Hematopoietic multipotent progenitor cell treated with erythropoietin and hydrocortisone succinate and interleukin-3 and kit ligand, for 4 days (in vitro differentiated cells): ENCODE measurements around the gene MTARC2.
A peak's percentile ranks its signal among the peaks of the same experiment; 100 is the strongest.
"Not testable (repeated sequence)": the region's sequence is repeated elsewhere in the genome, so short reads cannot be mapped to it uniquely, and the experiment has no call there.

Experiments used
- DNase-seq: peaks from one replicate; pipeline ENCODE4 v3.0.0-alpha.2; 2015

The MTARC2 gene

DNA sequence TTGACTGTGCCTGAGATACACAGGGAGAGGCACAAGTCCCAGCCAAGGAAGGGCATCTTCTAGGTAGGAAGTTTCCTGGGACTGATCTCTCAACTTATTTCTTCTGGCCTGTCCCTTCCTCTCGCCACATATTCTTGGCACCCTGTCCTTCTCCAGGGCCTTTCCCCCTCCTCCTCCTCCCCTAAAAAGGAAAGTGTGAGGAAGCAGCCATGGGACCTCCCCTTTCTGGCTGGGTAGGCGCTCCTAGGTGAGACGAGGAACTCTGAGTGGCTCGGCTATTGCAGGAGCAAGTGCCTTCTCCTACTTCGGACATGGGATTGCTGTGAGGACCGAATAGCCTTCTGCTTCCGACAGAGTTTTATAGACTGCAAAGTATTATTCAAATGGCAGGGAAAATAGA is 15.5 kb upstream of the MTARC2 start:
- no peak for DNase-seq

DNA sequence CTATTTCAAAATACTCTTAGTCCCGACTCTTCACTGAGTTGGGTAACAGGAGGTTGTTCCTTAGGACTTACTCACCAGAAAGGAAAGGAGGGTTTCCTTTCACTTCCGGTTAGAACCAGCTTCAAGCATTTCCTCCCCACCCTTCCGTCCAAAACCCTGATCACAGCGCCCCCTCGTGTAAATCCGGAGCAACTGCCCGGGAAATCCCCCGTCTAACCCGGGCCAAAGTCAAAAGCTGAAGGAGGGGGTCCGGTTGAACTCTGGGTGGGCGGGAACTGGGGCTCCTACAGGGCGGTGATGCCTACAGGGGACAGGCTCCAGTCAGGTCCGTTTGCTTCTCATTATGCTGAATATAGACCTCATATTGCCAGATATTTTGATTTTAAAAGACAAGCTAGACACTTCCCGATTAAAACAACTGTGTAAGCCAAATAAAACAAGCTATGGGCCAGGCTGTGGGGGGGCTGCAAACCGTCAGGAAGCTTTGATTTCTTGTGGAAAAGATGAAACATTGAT is 15.0 kb upstream of the MTARC2 start:
- DNase-seq, result peak; percentile 89

DNA sequence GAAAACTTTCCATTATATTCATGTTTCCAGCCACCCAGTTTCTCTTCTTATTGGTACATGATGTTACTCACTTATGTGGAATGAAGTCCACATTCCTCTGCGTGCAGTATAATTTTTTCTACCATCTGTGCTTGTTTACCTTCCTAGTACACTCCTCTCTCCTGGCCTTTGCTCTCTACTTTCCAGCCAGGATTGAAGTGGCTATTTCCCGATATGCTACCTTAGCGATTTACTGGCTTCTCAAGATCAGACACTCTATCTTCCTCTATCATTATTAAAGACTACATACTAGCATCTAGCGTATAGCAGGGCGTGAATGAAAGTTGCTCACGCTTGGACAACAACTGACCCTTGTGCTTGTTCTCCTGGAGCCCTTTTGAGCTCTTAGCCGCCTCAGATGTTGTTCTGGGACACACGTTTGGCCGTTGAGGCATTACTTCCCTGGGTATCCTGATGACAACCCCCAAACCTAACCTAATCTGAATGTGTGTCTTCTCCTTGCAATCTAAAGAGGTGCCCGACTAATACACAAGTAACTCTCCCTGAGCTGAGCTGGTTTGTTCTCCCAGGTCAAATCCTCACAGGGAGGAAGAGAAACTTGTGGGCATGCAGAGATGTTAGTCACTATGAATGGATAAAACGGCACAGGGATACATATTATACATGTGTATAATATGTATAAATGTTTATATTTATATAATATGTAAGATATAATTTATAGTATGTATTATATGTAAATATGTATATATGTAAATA is 13.4 kb upstream of the MTARC2 start:
- no peak for DNase-seq

DNA sequence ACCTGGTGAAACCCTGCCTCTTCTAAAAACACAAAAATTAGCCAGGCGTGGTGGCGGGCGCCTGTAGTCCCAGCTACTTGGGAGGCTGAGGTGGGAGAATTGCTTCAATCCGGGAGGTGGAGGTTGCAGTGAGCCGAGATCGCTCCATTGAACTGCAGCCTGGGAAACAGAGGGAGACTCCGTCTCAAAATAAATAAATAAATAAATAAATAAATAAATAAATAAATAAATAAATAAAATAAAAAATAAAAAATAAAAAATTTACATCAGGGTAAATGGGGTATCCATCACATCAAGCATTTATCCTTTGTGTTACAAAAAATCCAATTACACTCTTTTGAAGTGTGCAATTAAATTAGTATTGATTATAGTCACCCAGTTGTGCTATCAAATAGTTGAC is 11.8 kb upstream of the MTARC2 start:
- DNase-seq, result not testable (repeated sequence)

DNA sequence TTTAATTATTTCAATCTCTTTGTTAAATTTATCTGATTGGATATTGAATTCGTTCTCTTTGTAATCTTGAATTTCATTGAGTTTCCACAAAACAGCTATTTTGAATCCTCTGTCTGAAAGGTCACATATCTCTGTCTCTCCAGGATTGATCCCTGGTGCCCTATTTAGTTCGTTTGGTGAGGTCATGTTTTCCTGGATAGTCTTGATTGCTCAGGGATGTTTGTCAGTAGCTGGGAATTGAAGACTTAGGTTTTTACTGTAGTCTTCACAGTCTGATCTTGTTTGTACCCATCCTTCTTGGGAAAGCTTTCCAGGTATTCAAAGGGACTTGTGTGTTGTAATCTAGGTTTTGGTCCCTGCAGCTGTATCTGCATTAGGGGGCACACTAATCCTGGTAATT is 6.8 kb upstream of the MTARC2 start:
- DNase-seq, result no peak

DNA sequence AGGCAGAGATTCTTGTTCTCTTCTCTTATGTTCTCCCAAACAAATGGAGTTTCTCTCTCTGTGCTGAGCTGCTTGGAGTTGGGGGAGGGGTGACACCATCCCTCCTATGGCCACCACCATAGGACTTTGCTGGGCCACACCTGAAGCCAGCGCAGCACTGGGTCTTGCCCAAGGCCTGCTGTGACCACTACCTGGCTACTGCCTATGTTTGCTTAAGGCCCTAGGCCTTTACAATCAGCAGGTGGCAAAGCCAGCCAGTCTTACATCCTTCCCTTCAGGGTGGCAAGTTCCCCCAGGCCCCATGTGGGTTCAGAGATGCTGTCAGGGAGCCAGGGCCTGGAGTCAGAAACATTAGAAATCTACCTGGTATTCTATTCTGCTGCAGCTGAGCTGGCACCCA is 6.3 kb upstream of the MTARC2 start:
- no peak for DNase-seq

DNA sequence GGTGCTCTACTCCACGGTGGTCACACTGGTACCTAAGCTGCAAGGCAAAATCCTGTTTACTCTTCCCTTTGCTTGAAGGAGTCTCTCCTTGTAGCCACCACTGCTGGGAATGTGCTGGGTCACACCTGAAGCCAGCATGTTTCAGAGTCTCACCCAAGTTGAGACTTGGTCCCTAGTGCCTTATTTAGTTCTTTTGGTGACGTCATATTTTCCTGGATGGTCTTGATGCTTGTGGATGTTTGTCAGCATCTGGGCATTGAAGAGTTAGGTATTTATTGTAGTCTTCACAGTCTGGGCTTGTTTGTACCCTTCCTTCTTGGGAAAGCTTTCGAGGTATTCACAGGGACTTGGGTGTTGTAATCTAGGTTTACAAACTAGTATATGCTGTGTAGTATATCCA is 5.6 kb upstream of the MTARC2 start:
- no peak for DNase-seq

DNA sequence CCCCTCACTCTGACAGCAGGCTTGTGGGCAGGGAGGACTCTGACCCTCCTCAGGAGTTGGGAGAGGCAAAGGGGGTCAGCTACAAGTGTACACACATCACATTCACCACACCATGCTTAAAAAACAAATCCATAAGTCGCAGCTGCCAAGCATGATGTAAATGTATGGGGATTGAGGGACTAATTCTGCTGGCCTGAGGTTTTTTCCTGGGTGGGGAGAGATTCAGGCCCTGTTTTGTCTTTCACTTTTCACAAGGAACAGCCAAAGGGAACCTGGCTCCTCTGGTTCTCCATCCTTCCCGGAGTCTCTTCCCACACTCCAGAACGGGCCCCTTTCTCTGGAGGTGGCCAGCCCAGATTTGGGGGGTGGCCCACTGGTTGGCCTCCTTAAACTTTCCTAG is 1.3 kb upstream of the MTARC2 start:
- no peak for DNase-seq

DNA sequence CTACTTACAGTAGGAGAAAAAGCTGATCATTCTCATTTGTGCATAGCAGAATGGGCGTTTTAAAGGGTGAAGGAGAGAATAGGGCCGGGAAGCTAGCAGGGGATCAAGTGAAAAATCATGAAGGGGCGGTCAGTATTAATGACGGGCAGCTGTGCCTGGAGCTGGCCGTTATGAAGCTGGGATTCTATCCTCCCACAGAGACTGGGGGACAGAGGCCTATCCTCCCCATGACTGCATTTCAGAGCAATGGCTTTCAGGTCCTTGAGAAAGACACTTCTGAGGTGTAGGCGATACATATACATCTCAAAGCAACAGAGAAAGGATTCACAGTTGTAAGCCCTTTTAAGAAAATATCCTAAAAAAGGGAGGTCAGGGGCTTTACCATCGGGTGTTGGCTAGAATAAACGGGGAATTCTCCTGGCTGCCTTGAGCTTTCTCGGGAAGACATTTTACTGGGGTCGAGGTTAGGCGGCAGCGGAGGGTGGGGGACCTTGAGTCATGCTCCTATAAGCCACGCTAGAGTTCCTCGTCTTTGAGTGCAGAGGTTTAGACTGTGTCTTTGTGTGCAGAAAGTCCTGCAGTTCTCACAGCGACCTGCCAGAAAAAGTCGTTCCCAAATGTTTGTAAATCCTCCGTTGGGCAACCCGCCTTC is 559 bp upstream of the MTARC2 start:
- no peak for DNase-seq

DNA sequence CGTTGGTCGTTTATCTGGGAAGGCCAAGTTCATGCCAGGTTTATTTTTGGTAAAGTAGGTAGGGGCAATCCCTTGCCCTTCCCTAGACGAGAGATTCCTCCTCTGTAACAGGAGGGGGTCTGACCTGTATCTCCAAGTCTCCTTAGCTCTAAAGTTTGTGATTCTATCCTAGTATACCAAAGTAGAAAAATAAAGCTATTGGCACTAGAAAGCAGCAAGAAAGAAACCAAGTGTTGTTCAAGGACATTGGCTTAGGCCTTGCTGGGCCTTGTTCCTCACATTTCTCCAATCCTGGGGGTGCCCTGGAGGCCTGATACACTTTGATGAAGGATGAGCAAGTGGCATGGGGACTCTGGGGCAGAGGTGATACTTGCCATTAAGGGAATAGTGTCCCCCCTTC is 814 bp downstream of the MTARC2 start:
- no peak for DNase-seq

DNA sequence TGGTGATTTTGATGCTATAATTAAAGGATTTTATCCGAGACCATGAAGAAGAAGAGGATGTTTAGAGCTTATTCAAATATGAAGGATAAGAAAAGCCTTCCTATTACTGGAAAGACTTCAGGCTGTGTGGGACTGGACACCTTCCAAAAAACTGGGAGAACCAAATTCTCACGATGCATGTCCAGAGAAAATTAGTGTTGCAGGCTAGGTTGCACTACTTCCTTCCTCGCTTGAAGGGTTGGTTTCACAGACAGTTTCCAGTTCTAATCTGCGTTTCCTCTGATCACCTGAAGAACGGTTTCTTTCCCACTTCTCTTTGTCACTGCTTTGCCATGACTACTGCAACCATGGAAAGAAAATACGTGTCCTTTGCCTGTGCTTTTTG is 2.0 kb downstream of the MTARC2 start:
- no peak for DNase-seq

DNA sequence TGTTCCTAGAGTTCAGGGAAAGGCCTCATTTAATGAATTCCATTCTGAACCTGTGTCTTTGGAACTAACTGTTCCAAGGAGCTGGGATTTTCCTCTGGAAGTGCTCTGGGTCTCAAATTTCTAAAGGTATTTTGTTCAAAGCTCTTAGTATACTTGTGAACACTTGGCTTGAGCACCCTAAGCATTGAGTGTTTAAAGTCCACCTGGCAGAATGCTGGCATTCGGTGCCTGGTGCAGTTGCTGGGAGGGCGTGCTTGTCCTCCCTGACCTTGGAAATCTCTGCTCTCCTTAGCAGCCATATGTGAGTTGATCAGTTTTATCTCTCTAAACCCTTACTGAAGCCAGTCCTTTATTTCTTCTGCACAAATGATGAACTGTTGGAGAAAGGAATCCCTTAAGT is 3.0 kb downstream of the MTARC2 start:
- DNase-seq, result no peak

DNA sequence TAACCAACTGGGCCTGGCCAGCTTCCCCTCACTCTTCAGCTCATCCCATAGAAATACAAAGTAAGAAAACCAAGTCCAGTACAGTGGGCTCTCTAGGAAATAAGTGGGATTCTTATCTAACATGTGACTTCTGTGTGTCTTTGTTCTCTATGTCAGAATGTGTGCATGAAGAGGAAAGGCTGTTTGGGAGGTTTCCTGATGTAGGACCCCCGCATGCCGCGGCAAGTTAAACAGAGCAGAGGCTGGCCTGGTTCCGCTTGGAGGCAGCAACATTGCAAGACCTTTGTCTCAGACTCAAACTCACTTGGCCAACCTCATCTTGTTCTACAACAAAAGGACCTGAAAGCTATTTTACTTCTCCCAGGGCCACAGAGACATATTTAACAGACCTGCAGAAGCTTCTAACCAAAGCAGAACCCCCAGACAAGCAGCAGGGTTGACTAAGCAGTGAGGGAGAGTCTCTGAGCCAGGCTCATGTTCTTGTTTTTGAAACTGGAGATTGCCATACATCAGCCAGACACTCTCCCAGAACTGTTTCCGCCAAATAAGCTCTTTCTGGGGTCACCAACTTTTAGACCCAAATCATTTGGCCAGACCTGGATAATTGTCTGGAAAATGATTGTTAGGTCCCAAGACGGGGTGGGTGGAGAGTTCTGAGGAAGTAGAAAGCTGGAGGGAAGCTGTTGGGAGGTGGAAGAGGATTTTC is 6.2 kb downstream of the MTARC2 start:
- no peak for DNase-seq

DNA sequence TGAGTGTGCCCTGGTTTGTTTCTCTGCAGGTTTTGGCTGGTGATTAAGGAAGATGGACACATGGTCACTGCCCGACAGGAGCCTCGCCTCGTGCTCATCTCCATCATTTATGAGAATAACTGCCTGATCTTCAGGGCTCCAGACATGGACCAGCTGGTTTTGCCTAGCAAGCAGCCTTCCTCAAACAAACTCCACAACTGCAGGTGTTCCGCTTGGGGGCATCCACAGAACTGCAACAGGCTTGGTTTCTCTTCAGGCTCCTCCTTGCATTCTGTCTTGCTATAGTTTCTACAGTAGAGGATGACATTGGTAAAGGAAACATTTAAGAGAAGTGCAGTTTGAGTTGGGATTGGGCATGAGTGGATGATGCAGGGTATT is 6.8 kb downstream of the MTARC2 start:
- no peak for DNase-seq

DNA sequence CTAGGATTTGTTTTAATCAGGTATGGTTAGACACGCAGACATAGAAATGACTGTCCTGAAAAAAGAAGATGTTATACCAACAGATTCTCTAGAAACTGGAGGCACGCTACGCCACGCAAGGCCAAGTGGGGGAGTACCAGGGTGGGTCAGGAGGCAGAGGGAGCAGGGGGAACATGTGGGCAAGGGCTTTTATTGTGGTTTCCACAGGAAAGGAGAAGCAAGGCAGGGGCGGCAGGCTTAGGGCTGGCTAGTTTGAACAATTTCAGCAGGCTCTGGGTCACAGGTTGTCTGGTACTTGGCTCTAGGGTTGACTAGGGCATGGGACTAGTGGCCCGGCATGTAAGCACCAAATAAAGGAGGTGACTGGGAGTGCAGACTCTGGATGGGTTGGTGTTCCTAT is 7.2 kb downstream of the MTARC2 start:
- DNase-seq, result peak; percentile 59

DNA sequence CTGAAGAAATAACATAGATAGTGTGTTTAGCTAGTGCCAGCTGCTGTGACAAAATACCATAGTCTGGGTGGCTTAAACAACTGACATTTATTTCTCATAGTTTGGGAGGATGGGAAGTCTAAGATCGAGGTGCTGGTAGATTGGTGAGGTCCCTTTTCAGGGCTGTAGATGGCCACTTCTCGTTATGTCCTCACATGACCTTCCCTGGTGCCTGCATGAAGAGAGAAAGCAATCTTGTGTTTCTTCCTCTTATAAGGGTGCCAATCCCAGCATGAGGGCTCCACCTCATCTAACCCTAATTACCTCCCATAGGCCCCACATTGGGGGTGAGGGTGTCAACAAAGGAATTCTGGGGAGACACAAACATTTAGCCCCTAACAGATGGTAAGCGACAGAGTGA is 9.3 kb downstream of the MTARC2 start:
- no peak for DNase-seq

DNA sequence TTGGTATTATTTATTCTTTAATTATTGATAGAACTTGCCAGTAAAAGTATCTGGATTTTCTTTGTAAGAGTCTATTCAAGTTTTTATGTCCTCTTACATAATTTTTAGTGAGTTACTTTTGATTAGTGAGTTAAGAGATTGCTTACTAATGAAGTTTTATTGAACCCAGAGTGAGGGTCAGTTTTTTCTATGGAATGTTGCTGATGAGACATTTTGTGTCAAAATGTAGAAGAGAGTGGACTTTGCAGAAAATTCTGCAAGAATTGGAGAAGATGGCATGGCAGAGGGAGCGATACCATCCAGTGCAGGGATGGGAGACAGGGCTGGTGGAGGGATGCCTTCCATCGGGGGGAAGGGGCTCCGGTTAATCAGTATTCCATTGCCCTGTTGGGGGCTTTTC is 11.0 kb downstream of the MTARC2 start:
- DNase-seq, result no peak

DNA sequence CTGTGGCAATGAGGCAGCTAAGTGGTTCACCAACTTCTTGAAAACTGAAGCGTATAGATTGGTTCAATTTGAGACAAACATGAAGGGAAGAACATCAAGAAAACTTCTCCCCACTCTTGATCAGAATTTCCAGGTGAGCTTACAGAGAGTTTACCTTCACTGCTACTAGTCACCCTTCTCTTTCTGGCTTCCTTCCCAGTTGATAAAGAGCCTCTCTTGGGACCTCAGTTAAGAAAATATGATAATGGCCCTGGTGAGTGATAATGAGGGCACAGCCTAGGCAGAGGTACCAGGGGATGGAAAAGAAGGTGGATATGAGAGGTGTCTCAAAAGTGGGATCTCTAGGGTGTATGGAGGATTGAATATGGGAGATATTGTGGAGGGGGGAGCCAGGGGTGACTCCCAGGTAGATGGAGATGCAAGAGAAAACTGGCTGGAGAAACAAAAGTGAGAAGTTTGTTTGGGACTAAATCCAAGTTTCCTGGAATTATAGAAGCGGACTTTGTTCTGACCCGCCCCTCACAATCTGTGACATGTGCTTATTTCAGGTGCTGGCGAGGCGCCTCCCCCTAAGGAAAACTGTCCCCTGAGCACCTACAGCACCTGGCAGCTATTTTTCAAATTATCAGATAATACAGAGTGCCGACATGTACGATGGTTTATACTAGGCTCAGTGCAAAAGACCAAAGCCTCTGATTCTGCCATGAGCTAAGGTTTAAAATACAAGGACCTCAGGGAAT is 13.7 kb downstream of the MTARC2 start:
- DNase-seq, result no peak

DNA sequence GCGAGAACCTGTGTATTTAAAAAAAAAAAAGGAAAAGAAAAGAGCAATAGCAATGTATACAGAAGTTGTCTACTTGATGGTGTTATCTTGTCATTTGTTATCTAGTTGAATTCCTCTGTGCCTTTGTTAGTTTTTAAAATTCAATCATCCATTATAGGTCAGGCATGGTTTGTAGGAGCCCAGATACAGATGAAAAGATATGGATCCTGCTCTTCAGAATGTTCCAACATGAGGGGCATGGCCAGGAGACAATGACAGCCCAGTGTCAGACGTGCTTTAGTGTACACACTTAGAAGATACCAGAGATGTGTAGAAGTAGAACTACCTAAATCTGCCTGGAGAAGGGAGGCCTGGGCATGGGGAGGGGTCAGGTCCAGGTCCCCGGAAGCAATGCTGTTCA is 16.6 kb downstream of the MTARC2 start:
- DNase-seq, result no peak

DNA sequence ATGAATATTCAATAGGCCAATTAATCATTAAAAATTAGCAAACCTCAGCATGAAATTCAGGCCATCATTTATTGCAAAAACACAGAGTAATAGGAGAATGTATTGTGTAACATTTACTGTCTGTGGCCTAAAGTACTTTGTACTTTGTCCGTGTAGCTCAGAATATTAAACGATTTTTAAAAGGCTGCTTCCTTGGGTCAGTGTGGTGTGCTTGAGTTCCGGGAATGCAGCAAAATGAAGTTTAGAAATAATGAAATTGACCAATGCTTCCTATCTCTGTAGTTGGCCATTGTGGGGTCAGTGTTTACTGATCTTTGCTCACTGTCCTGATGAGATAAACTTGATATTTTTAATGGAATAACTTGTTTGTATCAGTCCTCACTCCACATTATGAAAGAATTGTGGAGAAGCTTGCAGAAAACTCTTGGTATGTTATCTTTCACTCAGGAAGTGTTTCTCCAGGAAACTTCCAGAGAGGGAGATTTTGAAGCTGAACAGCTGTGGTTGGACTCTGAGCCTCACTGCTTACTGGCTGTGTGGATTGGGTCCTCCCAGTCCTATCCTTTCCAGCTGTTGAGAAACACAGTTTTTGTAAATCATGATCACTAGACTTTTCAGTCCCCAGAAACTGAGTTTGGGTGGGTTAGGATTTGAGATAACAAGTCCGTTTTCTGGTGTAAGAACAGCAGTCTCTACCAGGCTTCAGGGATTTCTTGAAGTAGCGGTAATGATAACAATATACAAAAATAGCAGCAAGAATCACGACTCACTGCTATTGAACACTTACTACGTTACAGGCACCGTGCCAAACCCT is 19.4 kb downstream of the MTARC2 start:
- peak; percentile 71 for DNase-seq

DNA sequence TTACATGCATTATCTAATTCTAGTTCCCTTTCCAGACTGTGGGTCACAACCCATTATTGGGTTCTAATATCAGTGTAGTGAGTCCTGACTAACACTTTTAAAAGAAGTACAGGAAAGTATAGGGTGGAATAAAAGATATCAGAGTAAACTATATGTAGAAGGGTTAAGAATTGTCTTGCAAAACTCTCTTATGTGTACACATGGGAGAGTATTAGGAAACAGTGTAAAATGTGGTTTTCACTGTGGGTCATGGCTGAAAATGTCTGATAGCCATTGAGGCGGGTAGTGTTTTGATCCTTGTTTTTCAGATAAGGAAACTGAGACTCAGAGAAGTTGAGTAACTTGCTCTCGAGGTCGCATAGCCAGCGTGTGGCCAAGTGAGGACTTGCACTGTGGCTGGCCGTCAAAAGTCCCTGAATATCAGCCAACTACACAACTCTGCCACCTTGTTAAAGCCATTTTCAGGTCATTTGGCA is 20.0 kb downstream of the MTARC2 start:
- DNase-seq, result peak; percentile 75

DNA sequence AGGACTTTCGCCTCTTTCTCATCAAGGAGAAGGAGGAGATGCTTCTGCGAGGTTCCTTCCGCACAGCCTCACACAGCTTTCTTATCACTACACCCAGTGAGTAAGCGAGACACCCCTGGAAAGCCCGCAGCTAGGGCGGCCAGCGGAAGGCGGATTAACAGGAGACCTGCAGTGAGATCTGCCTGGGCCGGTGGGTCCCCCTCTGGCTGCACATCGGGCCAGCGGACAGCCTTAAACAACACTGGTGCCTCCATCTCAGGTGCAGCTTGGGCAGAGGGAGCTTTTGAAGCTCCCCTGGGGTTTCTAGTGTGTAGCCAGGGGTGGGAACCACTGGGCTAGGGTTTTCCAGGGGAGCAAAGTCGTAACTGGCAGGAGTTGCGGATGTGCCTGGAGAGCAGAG is 21.1 kb downstream of the MTARC2 start:
- no peak for DNase-seq
